ENCODE data around the gene KLHL3.

KLHL3 gene

DNA sequence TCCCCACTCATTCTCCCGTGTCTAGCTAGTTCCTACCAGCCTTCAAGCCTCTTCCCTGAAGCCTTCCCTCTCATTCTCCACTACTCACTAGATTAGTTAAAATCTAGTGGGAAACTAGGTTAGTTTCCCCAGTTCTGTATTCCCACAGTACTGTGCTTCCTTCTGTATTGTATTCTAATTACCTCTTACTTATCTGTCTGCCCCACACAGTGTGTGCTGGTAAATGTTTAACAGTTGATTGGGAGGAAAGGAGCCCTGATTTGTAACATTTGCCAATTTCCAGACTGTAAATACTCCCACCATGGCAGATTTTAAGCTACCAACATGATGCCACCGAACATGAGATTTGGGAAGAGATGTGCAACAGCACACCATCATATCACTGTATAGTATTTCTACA, 8.3 kb downstream of the KLHL3 start:
- TF ChIP-seq, protein P1, sequence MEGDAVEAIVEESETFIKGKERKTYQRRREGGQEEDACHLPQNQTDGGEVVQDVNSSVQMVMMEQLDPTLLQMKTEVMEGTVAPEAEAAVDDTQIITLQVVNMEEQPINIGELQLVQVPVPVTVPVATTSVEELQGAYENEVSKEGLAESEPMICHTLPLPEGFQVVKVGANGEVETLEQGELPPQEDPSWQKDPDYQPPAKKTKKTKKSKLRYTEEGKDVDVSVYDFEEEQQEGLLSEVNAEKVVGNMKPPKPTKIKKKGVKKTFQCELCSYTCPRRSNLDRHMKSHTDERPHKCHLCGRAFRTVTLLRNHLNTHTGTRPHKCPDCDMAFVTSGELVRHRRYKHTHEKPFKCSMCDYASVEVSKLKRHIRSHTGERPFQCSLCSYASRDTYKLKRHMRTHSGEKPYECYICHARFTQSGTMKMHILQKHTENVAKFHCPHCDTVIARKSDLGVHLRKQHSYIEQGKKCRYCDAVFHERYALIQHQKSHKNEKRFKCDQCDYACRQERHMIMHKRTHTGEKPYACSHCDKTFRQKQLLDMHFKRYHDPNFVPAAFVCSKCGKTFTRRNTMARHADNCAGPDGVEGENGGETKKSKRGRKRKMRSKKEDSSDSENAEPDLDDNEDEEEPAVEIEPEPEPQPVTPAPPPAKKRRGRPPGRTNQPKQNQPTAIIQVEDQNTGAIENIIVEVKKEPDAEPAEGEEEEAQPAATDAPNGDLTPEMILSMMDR (IDR thresholded peaks at IDR 0.05; ENCODE audit: low read depth, low read length, missing control alignments), result no peak

DNA sequence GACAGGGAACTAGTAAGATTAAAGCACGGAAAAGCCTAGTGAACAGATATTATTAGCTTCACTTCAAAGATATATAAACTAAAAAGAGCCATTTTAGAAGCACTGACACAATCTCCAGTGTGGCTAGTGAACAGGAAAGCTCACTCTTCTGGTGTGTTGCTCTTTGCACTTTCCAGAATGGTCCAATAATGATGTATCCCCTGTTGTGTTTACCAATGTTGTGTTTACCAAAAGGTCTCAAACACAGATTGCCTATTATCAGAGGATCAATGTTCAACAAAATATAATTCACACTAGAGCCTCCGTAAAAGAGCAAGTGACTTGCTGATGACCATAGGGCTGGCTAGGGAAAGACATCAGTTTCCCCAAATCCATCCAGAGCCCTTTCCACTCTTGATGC, 11.6 kb downstream of the KLHL3 start:
- DNase-seq (ENCODE audit: extremely low read depth, low read depth), result no peak
- TF ChIP-seq, protein P1 (IDR thresholded peaks at IDR 0.05; ENCODE audit: low read depth, low read length, missing control alignments), result no peak
- H3K4me3 ChIP-seq (replicated peaks; ENCODE audit: low read depth, low read length), result no peak overlapping the region

More for the DNA sequence above, 8.3 kb downstream of the KLHL3 start:
- DNase-seq (ENCODE audit: extremely low read depth, low read depth), result no peak
- no peak overlapping the region for H3K4me3 ChIP-seq (replicated peaks; ENCODE audit: low read depth, low read length)

- no peak overlapping the region for H3K4me3 ChIP-seq (replicated peaks; ENCODE audit: low read depth, low read length)
- TF ChIP-seq, protein P1 (IDR thresholded peaks at IDR 0.05; ENCODE audit: low read depth, low read length, missing control alignments), result no peak
- no peak for DNase-seq (ENCODE audit: extremely low read depth, low read depth)
Observed at GRCh38 chr5:137718611-137719010, 17.3 kb downstream of the KLHL3 start.

- H3K4me3 ChIP-seq (replicated peaks; ENCODE audit: low read depth, low read length), result no peak overlapping the region
- DNase-seq (ENCODE audit: extremely low read depth, low read depth), result no peak
- TF ChIP-seq, protein P1 (IDR thresholded peaks at IDR 0.05; ENCODE audit: low read depth, low read length, missing control alignments), result no peak
Observed at GRCh38 chr5:137716337-137716736, 19.6 kb downstream of the KLHL3 start.

DNA sequence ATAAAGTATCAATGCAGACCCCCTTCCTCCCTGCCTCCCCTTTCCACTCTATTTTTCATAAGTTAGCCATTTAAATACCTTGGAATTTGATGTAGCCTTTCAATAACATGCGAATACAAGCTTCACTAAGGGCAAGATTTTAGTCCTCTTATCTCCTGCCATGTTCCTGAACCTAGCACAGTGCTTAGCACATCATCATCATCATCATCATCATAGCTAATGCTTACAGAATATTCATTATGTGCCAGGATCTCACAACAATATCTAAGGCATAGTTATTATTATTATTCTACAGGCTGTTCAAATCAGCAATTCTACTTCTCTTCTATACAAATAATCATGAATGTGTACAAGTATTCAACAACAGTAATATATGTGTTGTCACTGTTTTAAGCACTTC, 20.4 kb downstream of the KLHL3 start:
- TF ChIP-seq, protein P1 (IDR thresholded peaks at IDR 0.05; ENCODE audit: low read depth, low read length, missing control alignments), result no peak
- no peak overlapping the region for H3K4me3 ChIP-seq (replicated peaks; ENCODE audit: low read depth, low read length)
- no peak for DNase-seq (ENCODE audit: extremely low read depth, low read depth)

DNA sequence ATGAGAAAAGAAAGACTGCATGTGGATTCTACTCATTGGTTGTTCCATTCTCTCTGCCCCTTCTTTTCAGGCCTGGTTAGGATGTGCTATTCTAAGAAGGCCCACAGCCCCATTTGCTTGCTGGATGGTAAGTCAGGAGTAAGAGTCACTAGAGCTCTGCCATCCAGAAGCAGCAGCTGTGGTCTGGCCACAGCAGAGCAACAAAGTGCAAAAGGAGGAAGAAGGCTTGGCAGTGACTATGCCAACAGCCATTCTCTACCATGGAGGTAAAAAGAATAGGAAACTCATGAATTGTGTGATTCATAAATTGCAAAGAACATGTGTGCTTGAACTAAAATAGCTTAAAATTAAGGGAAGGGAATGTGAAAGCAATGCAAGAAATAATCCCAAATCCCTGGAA, 20.9 kb downstream of the KLHL3 start:
- H3K4me3 ChIP-seq (replicated peaks; ENCODE audit: low read depth, low read length), result no peak overlapping the region
- TF ChIP-seq, protein P1 (IDR thresholded peaks at IDR 0.05; ENCODE audit: low read depth, low read length, missing control alignments), result no peak
- no peak for DNase-seq (ENCODE audit: extremely low read depth, low read depth)

DNA sequence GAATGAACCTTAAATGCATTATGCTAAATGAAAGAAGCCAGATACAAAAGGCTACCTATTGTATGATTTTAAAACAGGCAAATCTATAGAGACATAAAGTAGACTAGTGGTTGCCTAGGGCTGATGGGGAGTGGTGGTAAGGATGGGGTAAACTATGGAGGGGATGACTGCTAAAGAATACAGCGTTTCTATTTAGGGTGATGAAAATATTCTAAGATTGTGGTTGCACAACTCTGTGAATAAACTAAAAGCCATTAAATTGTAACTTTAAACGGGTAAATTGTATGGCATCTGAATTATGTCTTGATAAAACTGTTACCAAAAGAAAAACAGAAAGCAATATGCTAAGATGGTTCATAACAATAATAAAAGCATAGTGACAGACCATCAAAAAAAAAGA, 21.4 kb downstream of the KLHL3 start:
- TF ChIP-seq, protein P1 (IDR thresholded peaks at IDR 0.05; ENCODE audit: low read depth, low read length, missing control alignments), result no peak
- no peak overlapping the region for H3K4me3 ChIP-seq (replicated peaks; ENCODE audit: low read depth, low read length)
- no peak for DNase-seq (ENCODE audit: extremely low read depth, low read depth)

Data from HFF-Myc (cell line).